Measurements from ENCODE around the gene TMEM98.
"Not testable (repeated sequence)": the region's sequence is repeated elsewhere in the genome, so short reads cannot be mapped to it uniquely, and the experiment has no call there.

TMEM98 gene

DNA sequence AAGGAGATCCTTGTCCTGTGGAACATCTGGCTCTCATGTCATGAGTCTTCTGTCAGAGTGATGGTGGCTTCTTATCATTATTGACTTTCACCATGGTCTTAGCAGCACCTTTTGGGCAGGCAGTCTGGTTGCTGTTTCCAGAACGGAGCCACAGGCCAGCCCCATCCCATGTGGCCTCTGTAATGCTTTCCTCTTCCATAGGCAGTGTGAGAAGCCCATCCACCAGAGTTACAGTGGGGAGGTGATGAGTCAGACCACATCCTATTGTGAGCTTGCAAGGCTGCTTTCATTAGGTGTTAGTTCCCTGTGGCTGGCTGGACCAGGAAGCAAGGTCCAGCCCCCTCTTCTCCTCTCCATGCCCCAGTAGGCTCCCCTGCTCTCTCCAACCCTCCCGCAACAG is 32.9 kb downstream of the TMEM98 start:
- no peak overlapping the region for H3K4me3 ChIP-seq (ENCODE audit: insufficient read depth, low read length, poor library complexity, severe bottlenecking)
- no peaks in the 10 kb centered on the region for H3K36me3 ChIP-seq (ENCODE audit: low read length)
- H3K9me3 ChIP-seq (ENCODE audit: insufficient read depth, low read length) = no peaks in the 10 kb centered on the region
- TF ChIP-seq, protein P1, sequence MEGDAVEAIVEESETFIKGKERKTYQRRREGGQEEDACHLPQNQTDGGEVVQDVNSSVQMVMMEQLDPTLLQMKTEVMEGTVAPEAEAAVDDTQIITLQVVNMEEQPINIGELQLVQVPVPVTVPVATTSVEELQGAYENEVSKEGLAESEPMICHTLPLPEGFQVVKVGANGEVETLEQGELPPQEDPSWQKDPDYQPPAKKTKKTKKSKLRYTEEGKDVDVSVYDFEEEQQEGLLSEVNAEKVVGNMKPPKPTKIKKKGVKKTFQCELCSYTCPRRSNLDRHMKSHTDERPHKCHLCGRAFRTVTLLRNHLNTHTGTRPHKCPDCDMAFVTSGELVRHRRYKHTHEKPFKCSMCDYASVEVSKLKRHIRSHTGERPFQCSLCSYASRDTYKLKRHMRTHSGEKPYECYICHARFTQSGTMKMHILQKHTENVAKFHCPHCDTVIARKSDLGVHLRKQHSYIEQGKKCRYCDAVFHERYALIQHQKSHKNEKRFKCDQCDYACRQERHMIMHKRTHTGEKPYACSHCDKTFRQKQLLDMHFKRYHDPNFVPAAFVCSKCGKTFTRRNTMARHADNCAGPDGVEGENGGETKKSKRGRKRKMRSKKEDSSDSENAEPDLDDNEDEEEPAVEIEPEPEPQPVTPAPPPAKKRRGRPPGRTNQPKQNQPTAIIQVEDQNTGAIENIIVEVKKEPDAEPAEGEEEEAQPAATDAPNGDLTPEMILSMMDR (IDR thresholded peaks at IDR 0.05; ENCODE audit: insufficient read depth, low read length, poor library complexity, severe bottlenecking) = no peak
- no peak for TF ChIP-seq EZH2phosphoT487 (conservative IDR thresholded peaks at IDR 0.05; ENCODE audit: low read length)
- H2AFZ ChIP-seq (ENCODE audit: low read depth, low read length, severe bottlenecking) = no peak overlapping the region
- no peak overlapping the region for H3K9ac ChIP-seq (ENCODE audit: low read length)
- no peak overlapping the region for H3K4me2 ChIP-seq (ENCODE audit: low read depth, low read length, poor library complexity, severe bottlenecking)
- H4K20me1 ChIP-seq (ENCODE audit: low read depth, low read length) = no peaks in the 10 kb centered on the region
- H3K27ac ChIP-seq (ENCODE audit: low read depth, low read length) = no peak overlapping the region
- H3F3A ChIP-seq (ENCODE audit: insufficient read depth) = no peaks in the 10 kb centered on the region
- H3K79me2 ChIP-seq (ENCODE audit: insufficient read depth, low read length) = no peaks in the 10 kb centered on the region
- no peaks in the 10 kb centered on the region for H3K9me2 ChIP-seq (replicated peaks; ENCODE audit: insufficient read depth, low read length)
- H3K27me3 ChIP-seq (ENCODE audit: low read length) = no peaks in the 10 kb centered on the region

DNA sequence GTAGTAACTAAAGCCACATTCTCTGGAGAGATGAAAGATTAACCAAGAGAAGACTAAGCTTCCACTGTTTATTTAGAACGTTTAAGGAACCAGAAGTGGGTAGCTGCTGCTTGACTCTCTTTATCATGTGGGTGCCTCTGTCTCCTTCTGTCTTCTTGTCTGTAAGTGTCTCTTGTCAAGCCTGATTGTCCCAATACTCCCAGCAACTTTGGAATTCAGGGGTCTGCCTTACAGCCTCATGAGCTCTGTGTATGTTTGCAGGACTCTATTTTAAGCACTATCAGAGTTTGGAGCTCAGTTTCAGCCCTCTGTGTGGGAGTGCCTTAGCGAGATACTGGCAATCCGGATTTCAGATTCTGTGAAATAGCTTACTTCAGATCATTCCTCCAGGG is 34.4 kb downstream of the TMEM98 start:
- no peak overlapping the region for H2AFZ ChIP-seq (ENCODE audit: low read depth, low read length, severe bottlenecking)
- no peak overlapping the region for H3K4me2 ChIP-seq (ENCODE audit: low read depth, low read length, poor library complexity, severe bottlenecking)
- H3F3A ChIP-seq (ENCODE audit: insufficient read depth) = no peaks in the 10 kb centered on the region
- H3K79me2 ChIP-seq (ENCODE audit: insufficient read depth, low read length) = no peaks in the 10 kb centered on the region
- H3K9ac ChIP-seq (ENCODE audit: low read length) = no peak overlapping the region
- H3K36me3 ChIP-seq (ENCODE audit: low read length) = no peaks in the 10 kb centered on the region
- no peak overlapping the region for H3K4me3 ChIP-seq (ENCODE audit: insufficient read depth, low read length, poor library complexity, severe bottlenecking)
- H3K27me3 ChIP-seq (ENCODE audit: low read length) = no peaks in the 10 kb centered on the region
- no peaks in the 10 kb centered on the region for H3K9me3 ChIP-seq (ENCODE audit: insufficient read depth, low read length)
- TF ChIP-seq EZH2phosphoT487 (conservative IDR thresholded peaks at IDR 0.05; ENCODE audit: low read length) = no peak
- H4K20me1 ChIP-seq (ENCODE audit: low read depth, low read length) = no peaks in the 10 kb centered on the region
- H3K27ac ChIP-seq (ENCODE audit: low read depth, low read length) = no peak overlapping the region
- no peaks in the 10 kb centered on the region for H3K9me2 ChIP-seq (replicated peaks; ENCODE audit: insufficient read depth, low read length)

DNA sequence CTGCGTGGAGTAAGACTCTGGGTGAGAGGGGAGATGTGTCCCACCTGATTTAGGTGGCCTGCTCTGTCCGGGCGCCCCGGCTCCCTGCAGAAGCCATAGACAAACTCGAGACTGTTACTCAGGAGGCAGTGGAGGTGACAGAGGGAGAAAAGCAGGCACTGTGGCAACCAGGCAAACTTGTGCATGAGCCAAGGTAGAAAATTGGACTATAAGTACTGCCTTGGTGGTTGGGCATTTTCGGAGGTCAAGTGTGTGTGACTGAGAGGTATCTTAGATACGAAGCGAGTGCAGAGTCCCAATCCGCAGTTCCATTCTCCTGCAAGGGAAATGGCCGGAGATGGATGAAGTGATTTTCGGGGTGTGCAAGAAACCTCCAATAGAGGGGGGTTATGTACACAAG is 36.6 kb downstream of the TMEM98 start:
- Histone ChIP-seq H3K27me3 (ENCODE audit: low read length) (no peaks in the 10 kb centered on the region), H3K27ac (ENCODE audit: low read depth, low read length) (no peak overlapping the region), H3K9me2 (replicated peaks; ENCODE audit: insufficient read depth, low read length) (no peaks in the 10 kb centered on the region), H3F3A (ENCODE audit: insufficient read depth) (no peaks in the 10 kb centered on the region), H3K36me3 (ENCODE audit: low read length) (no peaks in the 10 kb centered on the region), H3K79me2 (ENCODE audit: insufficient read depth, low read length) (no peaks in the 10 kb centered on the region), H3K9me3 (ENCODE audit: insufficient read depth, low read length) (no peaks in the 10 kb centered on the region), H2AFZ (ENCODE audit: low read depth, low read length, severe bottlenecking) (no peak overlapping the region), H3K4me2 (ENCODE audit: low read depth, low read length, poor library complexity, severe bottlenecking) (no peak overlapping the region), H4K20me1 (ENCODE audit: low read depth, low read length) (no peaks in the 10 kb centered on the region), H3K4me3 (ENCODE audit: insufficient read depth, low read length, poor library complexity, severe bottlenecking) (no peak overlapping the region), H3K9ac (ENCODE audit: low read length) (no peak overlapping the region)
- TF ChIP-seq, protein P1 (IDR thresholded peaks at IDR 0.05; ENCODE audit: insufficient read depth, low read length, poor library complexity, severe bottlenecking) = no peak
- no peak for TF ChIP-seq EZH2phosphoT487 (conservative IDR thresholded peaks at IDR 0.05; ENCODE audit: low read length)

DNA sequence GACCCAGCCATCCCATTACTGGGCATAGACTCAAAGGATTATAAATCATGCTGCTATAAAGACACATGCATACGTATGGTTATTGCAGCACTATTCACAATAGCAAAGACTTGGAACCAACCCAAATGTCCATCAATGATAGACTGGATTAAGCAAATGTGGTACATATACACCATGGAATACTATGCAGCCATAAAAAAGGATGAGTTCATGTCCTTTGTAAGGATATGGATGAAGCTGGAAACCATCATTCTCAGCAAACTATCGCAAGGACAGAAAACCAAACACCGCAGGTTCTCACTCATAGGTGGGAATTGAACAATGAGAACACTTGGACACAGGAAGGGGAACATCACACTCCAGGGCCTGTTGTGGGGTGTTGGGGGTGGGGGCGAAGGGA is 41.3 kb downstream of the TMEM98 start:
- H3K4me3 ChIP-seq (ENCODE audit: insufficient read depth, low read length, poor library complexity, severe bottlenecking); H3K4me2 ChIP-seq (ENCODE audit: low read depth, low read length, poor library complexity, severe bottlenecking); H3K27ac ChIP-seq (ENCODE audit: low read depth, low read length); H3K27me3 ChIP-seq (ENCODE audit: low read length); H3K79me2 ChIP-seq (ENCODE audit: insufficient read depth, low read length); H4K20me1 ChIP-seq (ENCODE audit: low read depth, low read length); H3K9ac ChIP-seq (ENCODE audit: low read length); H3K9me2 ChIP-seq (replicated peaks; ENCODE audit: insufficient read depth, low read length); H3K36me3 ChIP-seq (ENCODE audit: low read length); H3F3A ChIP-seq (ENCODE audit: insufficient read depth); H3K9me3 ChIP-seq (ENCODE audit: insufficient read depth, low read length); H2AFZ ChIP-seq (ENCODE audit: low read depth, low read length, severe bottlenecking): not testable (repeated sequence)
